ENCODE measurements around the gene LRRC49.

GRCh38 chr15:70922119-70922518, 29.5 kb downstream of the LRRC49 start:
- TF ChIP-seq POLR2A (IDR thresholded peaks at IDR 0.05): no peak
- TF ChIP-seq, protein P1, sequence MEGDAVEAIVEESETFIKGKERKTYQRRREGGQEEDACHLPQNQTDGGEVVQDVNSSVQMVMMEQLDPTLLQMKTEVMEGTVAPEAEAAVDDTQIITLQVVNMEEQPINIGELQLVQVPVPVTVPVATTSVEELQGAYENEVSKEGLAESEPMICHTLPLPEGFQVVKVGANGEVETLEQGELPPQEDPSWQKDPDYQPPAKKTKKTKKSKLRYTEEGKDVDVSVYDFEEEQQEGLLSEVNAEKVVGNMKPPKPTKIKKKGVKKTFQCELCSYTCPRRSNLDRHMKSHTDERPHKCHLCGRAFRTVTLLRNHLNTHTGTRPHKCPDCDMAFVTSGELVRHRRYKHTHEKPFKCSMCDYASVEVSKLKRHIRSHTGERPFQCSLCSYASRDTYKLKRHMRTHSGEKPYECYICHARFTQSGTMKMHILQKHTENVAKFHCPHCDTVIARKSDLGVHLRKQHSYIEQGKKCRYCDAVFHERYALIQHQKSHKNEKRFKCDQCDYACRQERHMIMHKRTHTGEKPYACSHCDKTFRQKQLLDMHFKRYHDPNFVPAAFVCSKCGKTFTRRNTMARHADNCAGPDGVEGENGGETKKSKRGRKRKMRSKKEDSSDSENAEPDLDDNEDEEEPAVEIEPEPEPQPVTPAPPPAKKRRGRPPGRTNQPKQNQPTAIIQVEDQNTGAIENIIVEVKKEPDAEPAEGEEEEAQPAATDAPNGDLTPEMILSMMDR (IDR thresholded peaks at IDR 0.05): no peak

Data from Peyer's patch (tissue), 4 donors.